CD1c-positive myeloid dendritic cell (primary cell): ENCODE measurements around the gene NXF1.
"Not testable (repeated sequence)": the region's sequence is repeated elsewhere in the genome, so short reads cannot be mapped to it uniquely, and the experiment has no call there.

Source experiments
- DNase-seq: peaks from one replicate; pipeline ENCODE4 v3.0.0-alpha.2; 2016; ENCODE audit errors: extremely low spot score

Gene NXF1

DNA sequence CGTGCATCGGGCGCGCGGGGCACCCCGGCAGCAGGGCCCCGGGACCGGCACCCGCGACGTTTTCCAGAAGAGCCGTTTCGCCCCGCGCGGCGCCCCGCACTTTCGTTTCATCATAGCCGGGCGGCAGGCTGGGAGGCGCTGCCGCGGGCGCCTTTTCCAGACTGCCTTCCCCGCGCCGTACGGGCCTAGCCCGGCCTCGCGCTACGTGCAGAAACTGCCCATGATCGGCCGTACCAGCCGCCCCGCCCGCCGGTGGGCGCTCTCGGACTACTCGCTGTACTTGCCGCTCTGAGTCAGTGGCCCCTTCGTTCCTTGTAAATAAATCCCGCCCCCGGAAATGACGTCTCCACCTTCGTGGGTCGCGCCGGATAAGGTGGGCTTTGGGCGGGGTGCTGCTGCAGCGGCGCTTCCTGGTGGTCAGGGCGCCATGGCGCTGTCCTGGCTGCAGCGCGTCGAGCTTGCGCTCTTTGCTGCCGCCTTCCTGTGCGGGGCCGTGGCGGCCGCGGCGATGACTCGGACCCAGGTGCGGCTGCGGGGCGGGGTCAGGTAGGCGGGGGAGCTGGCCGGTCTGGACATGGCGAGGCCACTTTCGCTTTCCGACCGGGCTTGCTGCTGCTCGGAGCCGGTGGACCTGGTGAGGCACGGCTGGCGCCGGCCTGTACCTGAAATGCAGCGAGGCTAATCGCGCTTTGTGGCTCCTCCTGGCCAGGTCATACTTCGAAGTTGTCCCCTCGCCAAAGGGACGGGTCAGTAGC, 18.1 kb downstream of the NXF1 start, which contains the start of gene TMEM179B:
TMEM179B (plus strand) TSS at position 398 of the 755 bp plus-strand sequence; CDS start at position 428, 30 bp downstream.
- peak; percentile 100 for DNase-seq

DNA sequence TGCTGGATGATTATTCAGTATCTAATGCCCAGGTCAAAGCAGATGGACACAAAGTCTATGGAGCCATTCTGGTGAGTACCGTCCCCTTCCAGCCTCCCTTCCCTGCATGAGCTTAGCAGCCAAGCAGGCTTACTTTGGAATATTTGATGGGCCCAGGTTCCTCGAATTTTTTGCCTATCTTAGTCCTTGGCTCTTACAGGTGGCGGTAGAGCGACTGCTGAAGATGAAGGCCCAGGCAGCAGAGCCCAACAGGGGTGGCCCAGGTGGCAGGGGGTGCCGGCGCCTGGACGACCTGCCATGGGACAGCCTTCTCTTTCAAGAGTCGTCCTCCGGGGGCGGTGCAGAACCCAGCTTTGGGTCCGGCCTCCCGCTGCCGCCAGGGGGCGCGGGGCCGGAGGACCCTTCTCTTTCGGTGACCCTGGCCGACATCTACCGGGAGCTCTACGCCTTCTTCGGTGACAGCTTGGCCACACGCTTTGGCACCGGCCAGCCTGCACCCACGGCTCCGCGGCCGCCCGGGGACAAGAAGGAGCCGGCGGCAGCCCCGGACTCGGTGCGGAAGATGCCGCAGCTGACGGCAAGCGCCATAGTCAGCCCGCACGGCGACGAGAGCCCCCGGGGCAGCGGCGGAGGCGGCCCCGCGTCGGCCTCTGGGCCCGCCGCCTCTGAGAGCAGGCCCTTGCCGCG, 18.8 kb downstream of the NXF1 start:
- DNase-seq = peak; percentile 93

DNA sequence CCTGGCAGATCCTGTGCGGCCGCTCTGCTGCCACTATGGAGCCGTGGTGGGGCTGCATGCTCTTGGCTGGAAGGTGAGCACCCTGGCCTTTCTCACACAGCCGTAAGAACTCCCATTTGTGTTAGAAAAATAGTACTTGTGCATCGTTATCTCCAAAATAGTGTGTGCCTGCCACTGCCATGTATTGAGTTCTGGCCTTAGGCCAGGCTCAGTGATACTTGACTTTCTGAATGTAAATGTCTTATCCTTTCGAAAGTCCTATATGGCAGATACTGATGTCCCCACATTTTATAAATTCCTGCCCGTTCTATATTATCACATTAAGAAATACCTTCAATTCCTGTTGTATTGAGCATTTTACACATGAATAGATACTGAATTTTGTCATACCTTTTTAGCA, 22.5 kb downstream of the NXF1 start:
- DNase-seq = no peak

DNA sequence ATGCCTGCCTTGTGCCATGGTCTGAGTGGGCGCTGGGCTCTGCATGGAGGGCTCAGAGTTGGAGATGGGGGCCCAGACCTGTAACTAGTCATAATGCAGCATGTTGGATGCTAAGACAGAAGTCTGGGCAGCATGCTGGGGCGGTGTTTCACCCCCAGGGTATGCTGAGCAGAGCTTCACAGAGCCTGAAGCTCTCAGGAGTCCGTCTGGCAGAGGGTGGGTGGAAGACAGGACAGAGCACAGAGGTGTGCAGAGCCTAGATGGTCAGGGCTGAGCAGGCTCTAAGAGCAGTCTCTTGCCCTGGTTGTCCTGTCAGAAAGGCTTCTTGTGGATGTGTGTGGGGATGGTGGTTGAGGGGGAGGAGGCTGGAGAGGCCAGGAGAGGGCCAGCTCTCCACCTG, 26.8 kb downstream of the NXF1 start:
- DNase-seq = no peak

DNA sequence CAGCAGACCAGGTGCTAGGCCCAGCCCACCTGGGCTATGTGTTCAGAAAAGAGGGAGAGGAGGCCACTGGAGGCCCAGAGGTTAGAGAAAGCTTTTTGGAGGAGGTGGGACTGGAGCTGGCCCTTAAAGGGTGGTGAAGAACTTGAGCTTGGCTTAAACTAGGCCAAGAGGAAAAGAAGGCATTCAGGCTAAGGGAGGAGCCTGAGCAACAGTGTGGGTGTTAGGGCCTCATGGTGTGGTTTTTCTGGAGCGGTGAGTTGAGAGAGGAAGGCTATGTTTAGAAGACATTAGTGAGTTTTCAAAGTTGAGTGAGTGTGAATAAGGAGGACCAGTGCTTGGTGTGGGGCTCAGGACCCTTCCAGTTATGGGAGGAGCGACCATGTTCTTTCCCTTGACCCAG, 27.9 kb downstream of the NXF1 start:
- DNase-seq = no peak

DNA sequence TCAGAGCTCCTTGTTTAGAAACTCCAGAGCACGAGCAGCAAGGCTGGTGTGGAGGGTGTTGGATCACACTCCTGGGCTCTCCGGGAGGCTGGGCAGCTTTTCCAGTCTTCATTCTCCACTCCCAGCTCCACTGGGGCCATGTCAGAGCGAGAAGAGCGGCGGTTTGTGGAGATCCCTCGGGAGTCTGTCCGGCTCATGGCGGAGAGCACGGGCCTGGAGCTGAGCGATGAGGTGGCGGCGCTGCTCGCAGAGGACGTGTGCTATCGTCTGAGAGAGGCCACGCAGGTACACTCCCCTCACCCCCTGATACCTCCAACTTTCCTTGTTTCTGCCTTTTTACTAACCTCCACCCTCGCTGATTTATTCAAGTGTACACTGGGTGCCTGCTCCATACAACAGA, 29.6 kb downstream of the NXF1 start:
- DNase-seq = no peak

DNA sequence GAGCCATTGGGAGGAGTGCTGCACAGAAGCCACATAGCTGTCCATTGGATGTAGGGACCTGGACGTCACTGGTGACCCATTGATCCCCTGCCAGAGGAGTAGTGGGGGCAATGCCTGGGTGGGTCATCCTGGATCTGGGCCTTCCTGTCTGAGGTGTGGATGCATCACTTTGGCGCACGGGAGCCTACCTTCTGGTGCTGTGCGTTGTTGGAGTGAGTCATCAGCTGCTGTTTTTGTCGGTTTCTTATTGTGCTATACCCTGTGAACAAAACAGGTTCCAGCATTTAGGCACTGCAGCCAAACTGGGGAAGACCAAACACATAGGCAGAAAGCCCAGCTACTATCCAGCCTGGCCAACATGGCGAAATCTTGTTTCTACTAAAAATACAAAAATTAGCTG, 30.8 kb downstream of the NXF1 start:
- DNase-seq = no peak

DNA sequence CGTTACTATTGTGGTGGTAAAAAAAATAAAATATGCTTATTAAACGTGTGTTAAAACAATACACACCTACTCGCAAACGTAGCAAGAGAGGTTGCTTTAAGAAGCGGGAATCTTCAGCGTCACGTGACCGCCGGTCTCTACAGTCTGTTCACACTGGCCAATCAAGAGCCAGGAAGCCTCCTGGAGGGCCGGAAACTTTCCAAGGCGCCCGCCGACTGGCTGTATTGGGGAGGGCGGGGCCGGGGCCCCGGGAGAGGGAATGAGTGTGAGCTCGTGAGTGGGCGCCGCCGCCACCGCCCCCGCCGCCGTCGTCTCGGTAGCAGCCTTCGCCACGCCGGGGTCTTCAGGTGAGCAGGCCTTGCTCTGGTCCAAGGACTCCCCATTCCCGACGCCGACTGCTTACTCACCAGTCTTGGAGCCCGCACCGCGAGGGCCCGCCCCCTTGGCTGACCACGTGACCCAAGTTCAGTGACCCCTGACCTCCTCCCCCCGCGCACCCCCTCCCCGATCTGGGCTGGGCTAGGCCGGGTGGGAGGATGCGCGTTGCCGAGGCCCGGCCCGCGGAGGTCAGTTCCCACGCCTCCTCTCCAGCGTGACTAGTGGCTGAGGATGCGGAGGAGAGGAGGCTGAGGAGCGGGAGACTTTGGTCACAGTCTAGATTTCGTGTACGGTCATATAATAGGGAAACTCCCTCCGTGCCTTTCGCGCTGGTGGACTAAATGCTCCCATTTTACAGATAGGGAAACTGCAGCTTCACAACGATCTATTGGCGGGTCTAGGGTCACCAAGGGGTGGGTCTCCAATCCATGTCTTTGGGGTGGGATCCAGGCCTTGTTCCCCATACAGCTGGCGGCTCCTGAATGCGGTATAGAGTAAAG, 33.9 kb downstream of the NXF1 start, which contains the start of gene TAF6L:
TAF6L (plus strand) TSS at position 253 of the 878 bp plus-strand sequence. CDS start 4,388 bp downstream, outside the sequence.
- peak; percentile 97 for DNase-seq

DNA sequence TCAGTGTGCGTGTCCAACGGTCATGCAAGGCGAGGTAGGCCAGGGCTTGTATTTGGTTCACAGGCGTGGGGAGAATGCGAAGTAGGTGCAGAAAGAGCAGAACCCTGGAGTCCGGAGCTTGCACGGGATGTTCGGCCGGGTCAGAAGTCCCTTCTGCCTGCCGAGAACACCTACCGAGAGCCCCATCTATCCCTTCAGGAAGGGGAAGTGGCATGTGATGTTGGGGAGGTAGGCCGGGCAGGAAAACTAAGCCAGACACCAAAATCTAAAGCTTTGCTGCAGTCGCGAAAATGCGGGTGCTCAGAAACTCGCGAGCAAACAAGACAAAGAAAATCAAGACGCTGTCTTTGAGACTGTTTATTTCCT, 34.5 kb downstream of the NXF1 start:
- no peak for DNase-seq

DNA sequence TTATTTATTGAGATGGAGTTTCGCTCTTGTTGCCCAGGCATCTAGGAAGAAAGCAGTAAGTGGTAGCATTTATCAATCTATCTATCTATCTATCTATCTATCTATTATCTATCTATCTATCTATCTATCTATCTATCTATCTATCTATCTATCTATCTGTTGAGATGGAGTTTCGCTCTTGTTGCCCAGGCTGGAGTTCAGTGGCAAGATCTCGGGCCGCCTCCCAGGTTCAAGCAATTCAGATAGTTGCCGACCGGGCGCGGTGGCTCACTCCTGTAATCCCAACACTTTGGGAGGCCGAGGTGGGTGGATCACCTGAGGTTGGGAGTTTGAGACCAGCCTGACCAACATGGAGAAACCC, 44.4 kb downstream of the NXF1 start:
- not testable (repeated sequence) for DNase-seq

DNA sequence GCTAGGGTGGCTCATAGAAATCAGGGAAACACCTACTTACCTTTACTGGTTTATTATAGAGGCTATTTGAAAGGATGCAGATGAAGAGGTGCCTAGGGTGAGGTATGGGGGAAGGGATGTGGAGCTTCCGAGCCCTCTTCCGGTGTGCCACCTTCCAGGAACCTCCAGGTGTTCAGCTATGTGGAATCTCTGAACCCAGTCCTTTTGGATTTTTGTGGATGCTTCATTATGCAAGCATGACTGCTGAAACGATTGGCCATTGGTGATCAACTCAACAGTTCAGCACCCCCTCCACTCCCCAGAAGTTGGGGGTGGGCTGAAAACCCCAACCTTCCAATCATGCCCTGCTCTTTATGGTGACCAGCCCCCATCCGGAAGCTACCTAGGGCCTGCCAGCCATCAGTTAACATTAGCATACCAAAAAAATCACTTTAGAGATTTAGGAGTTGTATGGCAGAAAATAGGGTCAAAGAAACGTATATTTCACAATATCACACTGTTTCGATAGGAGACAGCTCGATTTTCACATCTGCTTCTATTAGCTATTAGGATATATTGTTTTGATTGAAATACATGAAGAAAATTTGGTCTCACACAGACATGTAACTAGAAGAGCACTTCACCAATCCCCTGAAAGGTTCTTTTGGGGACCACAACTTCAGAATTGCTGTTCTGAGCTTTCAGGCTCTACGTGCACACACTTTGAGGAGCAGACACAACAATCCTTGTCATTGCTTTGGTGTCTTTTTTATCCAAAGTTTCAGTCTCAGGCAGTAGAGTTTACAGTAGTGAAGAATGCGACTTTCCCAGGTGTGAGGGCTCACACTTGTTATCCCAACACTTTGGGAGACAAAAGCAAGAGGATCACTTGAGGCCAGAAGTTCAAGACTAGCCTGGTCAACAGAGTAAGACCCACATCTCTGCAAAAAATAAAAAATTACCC, 47.1 kb downstream of the NXF1 start:
- DNase-seq = no peak

DNA sequence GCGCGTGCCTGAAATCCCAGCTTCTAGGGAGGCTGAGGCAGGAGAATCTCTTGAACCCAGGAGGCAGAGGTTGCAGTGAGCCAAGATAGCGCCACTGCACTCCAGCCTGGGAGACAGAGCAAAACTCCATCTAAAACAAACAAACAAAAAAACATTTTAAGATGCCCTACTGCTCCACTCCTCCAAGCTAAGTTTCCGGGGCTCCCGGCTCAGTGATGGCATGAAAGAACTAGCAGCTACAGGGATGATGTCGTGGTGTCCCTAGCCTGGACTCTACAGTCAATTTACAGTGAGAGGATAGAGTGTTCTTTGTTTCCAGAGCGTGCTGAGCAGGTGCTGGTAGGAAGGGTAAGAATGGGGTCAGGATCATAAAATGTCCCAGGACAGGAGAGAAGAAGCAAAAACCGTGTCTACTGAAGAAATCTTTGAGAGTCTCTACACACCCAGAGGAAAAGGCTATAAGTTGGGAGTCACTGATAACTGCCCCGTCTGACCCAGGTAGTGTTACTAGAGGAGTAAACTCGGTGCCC, 50.1 kb downstream of the NXF1 start:
- no peak for DNase-seq

DNA sequence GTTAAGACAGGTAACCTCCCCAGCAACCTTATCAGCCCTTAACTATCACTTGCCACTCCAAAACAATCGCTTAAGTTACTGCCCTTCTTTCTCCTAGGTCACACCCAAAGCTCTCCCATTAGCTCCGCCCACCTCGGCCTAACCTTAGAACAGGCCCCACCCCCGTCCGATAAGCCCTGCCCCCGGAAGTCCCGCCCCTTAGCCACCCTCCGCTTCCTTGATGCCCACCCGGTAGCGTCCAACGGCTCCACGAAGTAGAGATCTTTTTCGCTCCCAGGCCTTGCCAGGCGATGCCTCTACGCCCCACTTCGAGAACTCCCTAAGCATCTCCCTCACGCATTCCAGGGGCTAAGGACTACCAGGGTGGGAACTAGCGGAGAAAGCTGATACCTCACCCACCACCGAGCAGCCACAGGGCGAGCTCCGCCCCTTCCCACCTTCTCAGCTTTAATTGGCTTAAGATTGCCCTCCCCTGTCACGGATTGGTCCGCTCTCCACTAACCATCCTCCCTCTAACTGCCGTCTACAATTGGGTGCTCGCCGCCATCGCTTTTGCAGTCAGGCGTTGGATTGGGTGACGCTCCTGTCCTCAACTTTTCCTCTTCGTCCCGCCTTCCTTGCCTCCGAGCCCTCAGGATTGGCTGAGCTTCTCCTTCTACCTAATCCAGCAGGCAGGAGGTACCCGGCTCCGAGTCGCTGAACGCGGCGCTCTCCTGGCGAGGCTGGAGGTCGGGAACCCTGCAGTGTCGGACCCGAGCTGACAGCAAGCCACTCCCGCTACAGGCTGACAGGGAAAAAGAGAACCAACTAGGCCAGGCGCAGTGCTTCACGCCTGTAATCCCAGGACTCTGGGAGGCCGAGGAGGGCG, 51.3 kb downstream of the NXF1 start, which contains the start of gene ZBTB3:
ZBTB3 (minus strand) TSS at position 425 of the 868 bp plus-strand sequence. CDS start 496 bp downstream, outside the sequence.
- peak; percentile 98 for DNase-seq

DNA sequence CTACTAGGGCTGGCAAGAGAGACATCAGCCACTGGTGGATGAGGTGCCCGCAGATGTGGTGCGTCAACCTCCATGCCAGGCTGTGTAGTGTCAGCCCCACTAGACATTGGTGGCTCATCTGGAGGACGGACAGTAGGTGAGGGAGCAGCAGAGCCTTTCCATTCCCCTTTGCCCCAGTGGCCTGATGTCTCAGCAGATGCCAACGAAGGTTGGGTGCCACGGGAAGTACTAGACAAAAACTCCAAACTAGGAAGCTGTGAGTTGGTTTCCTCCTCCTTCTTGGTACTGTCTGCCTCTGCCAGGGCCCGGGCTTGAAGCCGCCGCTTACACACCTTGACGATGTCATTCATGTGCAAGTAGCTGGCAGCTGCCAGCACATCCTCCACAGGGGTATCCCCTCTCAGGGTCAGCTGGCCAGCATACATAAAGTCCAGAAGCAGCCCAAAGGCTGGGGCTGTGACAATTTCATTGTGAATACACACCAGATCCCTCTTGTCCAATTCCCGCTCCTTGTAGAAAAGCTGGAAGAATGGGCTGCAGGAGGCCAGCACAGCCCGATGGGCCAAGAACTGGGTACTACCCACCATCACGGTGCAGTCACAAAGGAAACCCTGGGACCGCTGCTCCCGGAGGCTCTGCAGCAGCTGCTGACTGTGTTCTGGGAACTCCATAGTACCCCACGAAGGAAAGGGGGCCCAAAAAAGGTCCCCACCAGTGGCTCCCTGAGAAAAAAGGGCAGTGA, 52.1 kb downstream of the NXF1 start:
- no peak for DNase-seq

DNA sequence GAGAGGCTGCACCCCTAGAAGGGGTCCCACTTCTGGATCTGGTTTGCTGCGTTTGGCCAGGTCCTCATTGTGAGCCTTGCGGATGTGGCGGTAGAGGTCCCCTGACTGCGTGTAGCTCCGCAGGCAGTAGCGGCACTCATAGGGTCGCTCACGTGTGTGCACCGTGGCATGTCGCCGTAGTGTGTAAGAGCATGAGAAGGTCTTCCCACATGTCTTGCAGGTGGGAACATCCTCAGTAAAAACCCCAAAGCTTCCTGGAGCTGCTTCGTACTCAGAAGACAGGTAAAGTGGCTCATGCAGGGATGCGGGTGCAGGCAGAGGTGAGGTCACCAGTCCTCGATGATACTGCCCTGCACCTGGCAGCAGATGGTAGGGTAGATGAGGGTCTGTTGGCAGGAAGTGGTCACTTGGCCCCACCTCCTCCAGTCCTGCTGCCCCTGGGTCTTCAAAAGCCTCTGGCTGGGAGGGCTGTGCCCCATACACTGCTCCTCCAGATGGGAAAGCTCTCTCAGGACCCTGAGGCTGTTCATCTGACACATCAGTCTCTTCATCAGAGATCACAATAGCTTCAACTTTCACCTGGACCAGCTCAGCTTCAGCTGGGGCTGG, 53.0 kb downstream of the NXF1 start:
- no peak for DNase-seq

DNA sequence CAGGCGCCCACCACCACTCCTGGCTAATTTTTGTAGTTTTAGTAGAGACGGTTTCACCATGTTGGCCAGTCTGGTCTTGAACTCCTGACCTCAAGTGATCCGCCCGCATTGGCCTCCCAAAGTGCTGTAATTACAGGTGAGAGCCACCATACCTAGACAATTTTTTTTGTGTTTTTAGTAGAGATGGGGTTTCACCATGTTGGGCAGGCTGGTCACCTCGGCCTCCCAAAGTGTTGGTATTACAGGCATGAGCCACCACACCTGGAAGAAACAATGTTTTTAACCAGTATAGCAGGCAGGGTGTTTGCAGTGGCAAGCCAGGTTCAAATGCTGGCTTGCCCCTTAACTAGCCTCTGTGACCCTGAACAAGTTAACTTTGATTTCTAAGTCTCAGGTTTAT, 55.3 kb downstream of the NXF1 start:
- DNase-seq = not testable (repeated sequence)

DNA sequence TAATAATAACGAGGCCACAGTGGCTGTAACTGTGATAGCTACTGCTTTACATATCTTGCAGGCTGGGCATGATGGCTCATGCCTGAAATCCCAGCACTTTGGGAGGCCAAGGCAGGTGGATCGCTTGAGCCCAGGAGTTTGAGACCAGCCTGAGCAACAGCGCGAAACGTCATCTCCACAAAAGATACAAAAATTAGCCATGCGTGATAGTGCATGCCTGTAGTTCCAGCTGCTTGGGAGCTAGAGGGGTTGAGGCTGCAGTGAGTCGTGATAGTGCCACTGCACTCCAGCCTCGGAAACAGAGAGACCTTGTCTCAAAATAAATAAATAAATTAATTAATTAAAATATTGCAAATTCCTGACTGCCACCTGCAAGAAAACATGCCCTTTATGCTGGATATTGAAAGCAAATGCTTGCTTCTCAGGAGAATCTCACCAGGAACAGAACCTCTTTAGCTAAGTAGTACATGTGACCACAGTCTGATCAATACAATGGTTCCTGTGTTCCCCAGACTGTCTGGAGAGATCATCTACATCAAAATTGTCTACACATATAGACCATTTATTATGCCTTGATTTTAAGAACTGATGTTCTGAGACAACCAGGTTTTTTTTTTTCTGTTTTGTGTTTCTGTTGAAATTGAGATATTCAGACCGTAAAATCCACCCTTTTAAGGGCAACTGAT, 57.6 kb downstream of the NXF1 start:
- no peak for DNase-seq
